ENCODE measurements around the gene IPPK.
"Not testable (repeated sequence)": the region's sequence is repeated elsewhere in the genome, so short reads cannot be mapped to it uniquely, and the experiment has no call there.

Gene IPPK

GRCh38 chr9:92612816-92613215 lies 57.1 kb downstream of the IPPK start:
- no peak for DNase-seq

DNA sequence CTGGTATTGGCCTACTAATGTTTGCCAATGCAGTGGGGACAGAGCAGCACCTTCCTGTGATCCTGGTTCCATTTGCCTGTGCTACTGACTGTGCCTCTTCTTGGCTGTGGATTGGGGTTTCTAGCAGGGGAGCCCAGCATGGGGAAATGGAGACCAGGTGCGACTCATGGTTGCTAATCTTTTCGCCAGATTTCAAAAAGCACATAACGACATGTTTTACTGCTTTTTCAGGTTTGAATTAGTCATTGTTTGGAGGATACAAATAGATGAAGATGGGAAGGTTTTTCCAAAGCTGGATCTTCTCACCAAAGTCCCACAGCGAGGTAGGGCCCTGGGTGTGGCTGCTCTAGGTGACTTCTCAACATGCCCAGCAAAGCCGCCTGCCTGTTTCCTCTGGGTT lies 57.6 kb downstream of the IPPK start:
- DNase-seq = no peak

- DNase-seq = no peak
Measured at GRCh38 chr9:92611621-92612285, 58.2 kb downstream of the IPPK start.

GRCh38 chr9:92610470-92611420 lies 59.2 kb downstream of the IPPK start:
- DNase-seq = no peak

- no peak for DNase-seq
Measured at GRCh38 chr9:92608909-92609445, 61.0 kb downstream of the IPPK start.

GRCh38 chr9:92608241-92608908 lies 61.6 kb downstream of the IPPK start:
- no peak for DNase-seq

GRCh38 chr9:92607773-92608172 lies 62.2 kb downstream of the IPPK start:
- DNase-seq = no peak

- no peak for DNase-seq
Measured at GRCh38 chr9:92607088-92607487, 62.8 kb downstream of the IPPK start.

DNA sequence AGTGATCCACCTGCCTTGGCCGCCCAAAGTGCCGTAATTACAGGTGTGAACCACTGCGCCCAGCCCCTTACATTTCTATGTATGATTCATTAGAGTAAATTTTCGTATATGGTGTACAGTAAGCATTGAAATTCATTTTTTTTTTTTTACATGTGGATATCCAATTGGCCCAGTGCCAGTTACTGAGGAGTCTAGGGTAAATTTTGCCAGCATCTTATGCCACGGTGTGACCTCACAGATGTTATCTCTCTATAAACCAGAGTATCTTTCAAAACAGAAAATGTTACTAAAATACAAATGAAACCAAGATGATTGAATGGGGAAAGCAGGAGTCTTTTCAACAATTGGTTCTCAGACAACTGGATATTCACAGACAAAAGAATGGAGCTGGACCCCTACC lies 64.7 kb downstream of the IPPK start:
- no peak for DNase-seq

DNA sequence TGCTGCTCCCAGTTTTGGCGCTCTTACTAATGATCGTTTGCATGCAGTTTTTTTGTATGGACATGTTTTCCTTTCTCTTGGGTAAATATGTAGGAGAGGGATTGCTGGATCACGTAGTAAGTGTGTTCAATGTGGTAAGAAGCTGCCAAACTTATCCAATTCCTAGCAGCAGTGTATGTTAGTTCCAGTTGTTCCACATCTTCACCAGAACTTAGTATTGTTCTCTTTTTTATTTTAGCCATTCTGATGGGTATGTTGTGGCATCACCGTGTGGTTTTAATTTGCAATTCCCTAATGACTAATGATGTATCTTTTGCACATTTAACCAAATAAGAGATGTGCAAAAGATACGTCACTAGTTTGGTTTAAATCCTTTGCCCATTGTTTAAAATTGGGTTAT lies 65.9 kb downstream of the IPPK start:
- no peak for DNase-seq

DNA sequence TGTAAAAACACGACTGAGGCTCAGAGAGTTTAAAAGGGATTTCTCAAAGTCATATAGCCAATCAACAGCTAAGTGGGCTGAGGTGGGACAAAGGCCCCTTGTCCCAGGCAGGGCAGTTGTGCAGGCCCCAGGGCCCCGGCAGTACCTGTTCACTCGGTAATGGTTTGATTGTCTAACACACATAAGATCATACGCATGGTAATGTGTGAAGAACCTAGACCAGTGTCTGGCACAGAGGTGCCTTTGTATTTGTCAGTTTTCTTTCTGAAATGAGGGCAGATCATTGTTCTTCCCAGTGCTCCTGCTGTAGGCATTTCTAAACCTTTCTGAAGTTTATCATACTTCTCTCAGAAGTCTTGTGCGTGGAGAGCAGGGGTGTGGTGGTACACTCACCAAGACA lies 66.8 kb downstream of the IPPK start:
- no peak for DNase-seq

DNA sequence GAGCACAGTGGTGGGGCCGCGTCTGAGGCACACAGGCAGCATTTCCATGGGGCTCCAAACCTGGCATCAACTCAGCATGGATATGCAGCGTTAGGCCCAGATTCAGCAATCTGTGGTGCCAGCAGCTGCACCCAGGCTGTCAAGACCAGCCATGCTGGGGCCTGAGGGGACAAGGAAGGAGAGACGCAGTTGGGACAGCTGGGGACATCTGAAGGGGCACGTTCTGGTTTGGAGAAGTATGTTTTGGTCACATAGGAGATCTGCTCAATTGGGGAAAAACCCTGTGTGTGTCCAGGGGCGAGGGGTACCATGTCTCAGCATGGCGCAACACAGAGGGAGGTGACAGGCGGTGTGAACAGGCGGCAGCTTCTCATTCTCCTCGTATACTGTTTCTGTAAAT lies 67.5 kb downstream of the IPPK start:
- no peak for DNase-seq

DNA sequence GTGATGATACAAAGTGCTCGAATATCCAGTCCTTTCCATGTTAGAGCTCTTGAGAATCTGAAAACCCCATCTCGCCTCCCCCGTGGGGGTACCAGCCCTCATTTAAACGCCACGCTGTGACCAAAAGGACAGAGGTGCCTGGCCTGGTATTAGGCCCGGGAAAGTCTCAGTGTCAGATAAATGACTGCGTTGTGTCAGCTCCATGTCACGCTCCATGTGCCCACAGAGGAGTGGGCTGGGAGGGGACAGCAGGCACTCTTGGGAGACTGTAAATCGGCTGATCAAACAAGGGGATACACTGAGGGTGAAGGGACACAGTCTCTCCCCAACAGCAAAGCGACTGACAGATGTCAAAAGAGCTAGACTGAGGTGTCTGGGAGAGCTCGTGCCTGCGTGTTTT lies 68.5 kb downstream of the IPPK start:
- no peak for DNase-seq

DNA sequence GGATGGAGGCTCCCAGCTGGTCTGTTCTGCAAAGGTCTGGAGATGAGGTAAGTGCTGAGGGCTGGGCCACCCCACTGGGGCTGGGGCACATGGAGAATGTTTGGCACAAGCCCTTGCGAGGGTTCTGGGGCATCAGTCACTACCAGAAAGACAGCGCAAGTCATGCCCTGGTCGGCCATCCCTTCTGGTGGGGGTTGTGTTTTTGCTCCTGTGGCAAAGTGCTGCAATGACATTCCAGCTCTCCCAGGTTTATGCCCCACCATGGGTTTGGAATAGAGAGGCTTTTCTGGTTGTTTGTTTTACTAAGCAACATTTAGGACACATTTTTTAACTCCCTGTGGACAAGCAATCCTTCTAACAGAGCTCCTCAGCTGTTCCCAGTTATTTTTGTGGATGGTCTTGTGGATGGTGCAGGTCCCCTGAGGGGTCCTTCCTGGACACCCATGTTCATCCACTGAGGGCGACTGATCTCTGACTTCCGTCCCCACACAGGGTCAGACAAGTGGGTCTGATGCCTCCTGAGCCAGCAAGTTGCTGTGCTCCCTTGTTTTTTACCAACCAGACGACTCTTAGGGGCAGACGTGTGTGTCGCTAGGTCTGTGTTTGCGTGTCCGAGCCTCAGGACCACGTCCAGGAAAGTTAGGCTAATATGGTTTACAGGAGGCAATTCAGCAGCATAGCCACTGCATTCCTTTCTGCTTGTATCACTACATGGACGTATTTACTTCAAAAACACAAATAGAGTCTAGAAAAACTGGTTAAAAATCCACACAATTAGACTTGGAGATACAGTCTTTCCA lies 69.3 kb downstream of the IPPK start:
- no peak for DNase-seq

GRCh38 chr9:92599938-92600461 lies 69.9 kb downstream of the IPPK start:
- DNase-seq = no peak

DNA sequence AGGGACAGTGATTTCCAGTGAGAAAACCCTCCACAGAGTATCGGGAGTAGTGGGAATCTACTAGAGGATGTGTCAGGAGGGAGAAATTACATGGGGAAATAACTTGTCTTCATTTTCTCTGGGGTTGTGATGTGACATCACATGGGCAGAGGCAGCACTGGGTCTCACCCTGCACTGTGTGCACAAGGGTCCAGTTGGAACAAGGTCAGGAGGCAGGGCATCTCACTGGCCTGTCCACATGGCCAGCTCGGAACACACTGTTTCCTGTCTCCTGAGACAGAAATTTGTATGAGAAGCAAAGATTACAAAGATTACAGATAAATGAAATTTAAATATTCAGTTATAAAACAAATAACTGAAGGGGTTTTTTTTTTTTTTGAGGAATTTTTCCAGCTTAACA lies 71.5 kb downstream of the IPPK start:
- DNase-seq = no peak

GRCh38 chr9:92595930-92596329 lies 74.0 kb downstream of the IPPK start:
- no peak for DNase-seq

DNA sequence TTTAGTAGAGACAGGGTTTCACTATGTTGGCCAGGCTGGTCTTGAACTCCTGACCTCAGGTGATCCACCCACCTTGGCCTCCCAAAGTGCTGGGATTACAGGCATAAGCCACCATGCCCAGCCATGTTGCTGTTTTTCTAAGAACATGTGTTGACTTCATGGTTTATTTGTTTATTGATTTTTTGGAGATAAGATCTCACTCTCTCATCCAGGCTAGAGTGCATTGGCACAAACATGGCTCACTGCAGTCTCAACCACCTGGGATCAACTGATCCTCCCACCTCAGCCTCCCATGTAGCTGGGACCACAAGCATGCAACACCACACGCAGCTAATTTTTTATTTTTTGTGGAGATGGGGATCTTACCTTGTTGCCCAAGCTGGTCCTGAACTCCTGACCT lies 74.9 kb downstream of the IPPK start:
- DNase-seq = not testable (repeated sequence)

GRCh38 chr9:92592946-92593861 lies 76.7 kb downstream of the IPPK start:
- DNase-seq = no peak

DNA sequence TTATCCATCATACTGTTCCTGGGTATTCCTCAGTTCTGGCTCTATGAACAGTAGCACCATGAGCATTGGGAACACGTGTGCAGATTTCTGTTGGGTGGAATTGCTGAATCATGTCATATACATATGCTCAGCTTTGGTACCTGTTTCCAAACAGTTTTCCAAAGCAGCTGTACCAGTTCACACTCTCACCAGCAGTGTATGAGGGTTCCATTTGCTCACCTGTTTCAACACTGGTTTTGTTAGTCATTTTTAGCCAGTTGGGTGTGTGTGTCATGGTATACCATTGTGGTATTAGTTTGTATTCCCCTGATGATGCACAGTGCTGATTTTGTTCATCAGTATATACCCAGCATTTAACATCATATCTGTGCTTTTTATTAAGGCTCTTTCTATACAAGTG lies 77.4 kb downstream of the IPPK start:
- DNase-seq = no peak

GRCh38 chr9:92590377-92590776 lies 79.6 kb downstream of the IPPK start:
- no peak for DNase-seq

All from stimulated activated CD4-positive, alpha-beta T cell treated with anti-CD3 and anti-CD28 coated beads, Interleukin-15, amount 100 ng/mL, for 24 hours (primary cell).